Neural cell (in vitro differentiated cells): ENCODE data around the gene SLC25A25.

Experiments used
- EZH2 ChIP-seq: fragments of 200-600, 300-800 bp; shearing (Covaris generic), sonication (generic); IDR thresholded peaks from 2 replicates; pipeline ENCODE4 v1.6.1; 2014; ENCODE audit warnings: antibody characterized with exemption, low read length, borderline replicate concordance, mild to moderate bottlenecking; ENCODE audit not compliant: insufficient read depth, poor library complexity, severe bottlenecking
- SMC3 ChIP-seq: fragments of 450-650 bp; conservative IDR thresholded peaks from 2 replicates; pipeline ENCODE4 v1.6.1; 2014; ENCODE audit warnings: antibody characterized with exemption, mild to moderate bottlenecking, moderate library complexity; ENCODE audit not compliant: poor library complexity
- TAF1 ChIP-seq: IDR thresholded peaks from 2 replicates; pipeline ENCODE4 v1.6.1; 2012; ENCODE audit warnings: low read depth
- TF ChIP-seq, protein P1 (sequence below): fragments of 450-650 bp; IDR thresholded peaks from 2 replicates; pipeline ENCODE4 v1.5.1; 2014; ENCODE audit warnings: antibody characterized with exemption, mild to moderate bottlenecking, moderate library complexity; ENCODE audit not compliant: poor library complexity, severe bottlenecking

DNA sequence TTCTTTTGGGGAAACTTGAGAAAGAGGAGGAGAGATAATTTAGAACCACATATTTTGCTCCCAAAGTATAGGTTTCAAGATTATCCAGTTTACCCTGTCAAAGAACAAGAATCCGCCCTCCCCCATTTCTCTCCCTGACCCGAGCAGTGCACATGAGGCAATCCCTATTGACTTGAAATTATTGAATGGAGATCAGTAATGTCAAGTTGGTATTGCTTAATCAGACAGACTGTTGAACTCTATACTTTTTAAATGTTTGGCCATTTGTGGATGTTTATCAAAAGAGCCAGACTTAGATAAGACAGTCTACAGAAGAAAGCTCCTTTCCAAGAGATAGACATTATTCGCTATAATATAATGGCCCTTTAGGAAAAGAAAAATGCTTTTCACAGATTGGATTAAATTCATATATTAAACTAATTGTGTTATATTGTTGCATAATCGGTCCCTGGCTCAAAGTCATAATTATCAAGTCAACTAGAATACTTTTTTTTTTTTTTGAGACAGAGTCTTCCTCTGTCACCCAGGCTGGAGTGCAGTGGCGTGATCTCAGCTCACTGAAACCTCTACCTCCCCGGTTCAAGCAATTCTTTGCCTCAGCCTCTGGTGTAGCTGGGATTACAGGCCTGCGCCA is 5.3 kb downstream of the SLC25A25 start:
- TF ChIP-seq EZH2 (no peak), SMC3 (no peak), TAF1 (no peak)
- TF ChIP-seq, protein P1, sequence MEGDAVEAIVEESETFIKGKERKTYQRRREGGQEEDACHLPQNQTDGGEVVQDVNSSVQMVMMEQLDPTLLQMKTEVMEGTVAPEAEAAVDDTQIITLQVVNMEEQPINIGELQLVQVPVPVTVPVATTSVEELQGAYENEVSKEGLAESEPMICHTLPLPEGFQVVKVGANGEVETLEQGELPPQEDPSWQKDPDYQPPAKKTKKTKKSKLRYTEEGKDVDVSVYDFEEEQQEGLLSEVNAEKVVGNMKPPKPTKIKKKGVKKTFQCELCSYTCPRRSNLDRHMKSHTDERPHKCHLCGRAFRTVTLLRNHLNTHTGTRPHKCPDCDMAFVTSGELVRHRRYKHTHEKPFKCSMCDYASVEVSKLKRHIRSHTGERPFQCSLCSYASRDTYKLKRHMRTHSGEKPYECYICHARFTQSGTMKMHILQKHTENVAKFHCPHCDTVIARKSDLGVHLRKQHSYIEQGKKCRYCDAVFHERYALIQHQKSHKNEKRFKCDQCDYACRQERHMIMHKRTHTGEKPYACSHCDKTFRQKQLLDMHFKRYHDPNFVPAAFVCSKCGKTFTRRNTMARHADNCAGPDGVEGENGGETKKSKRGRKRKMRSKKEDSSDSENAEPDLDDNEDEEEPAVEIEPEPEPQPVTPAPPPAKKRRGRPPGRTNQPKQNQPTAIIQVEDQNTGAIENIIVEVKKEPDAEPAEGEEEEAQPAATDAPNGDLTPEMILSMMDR = no peak
